ENCODE measurements around the gene C14orf132.

Gene C14orf132

DNA sequence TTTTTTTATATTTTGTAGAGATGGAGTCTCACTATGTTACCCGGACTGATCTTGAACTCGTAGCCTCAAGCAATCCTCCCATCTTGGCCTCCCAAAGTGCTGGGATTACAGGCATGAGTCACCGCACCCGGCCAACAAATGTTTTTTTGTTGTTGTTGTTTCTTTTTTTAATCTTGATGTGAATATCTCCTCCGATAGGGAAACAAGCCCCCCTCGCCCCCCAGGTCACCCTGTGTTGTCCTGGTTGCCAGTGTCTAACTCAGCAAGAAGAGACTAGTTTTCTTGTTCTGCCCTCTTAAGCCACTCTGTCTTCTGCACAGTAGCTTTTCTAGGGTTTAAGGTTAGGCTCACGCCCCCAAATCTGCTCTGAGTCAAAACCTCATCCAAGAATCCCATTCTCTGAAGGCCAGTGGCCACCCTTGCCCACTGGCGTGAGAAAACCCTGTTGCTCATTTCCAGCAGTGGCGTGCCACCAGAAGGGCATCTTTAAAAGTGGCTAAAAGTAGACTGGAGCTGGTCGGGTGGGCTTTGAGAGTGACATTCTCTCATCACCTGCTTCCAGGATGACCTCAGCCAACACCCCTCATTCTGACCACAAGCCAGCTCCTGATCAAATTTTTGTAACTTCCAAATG is 42.7 kb downstream of the C14orf132 start:
- no peak for ATAC-seq
- TF ChIP-seq BACH2 (CRISPR knock-in tag; IDR thresholded peaks at IDR 0.05; ENCODE audit: borderline replicate concordance) = no peak
- no peak for TF ChIP-seq OSR1 (CRISPR knock-in tag; IDR thresholded peaks at IDR 0.05)
- no peak for TF ChIP-seq PPARA (CRISPR knock-in tag; IDR thresholded peaks at IDR 0.05; ENCODE audit: borderline replicate concordance)
- no peak for TF ChIP-seq TCF4 (CRISPR knock-in tag; IDR thresholded peaks at IDR 0.05; ENCODE audit: borderline replicate concordance)
- no peak for TF ChIP-seq ZC3H10 (CRISPR knock-in tag; IDR thresholded peaks at IDR 0.05)
- no peak for TF ChIP-seq ZNF565 (CRISPR knock-in tag; conservative IDR thresholded peaks at IDR 0.05; ENCODE audit: low read depth)
- TF ChIP-seq ZNF70 (CRISPR knock-in tag; IDR thresholded peaks at IDR 0.05) = no peak
- TF ChIP-seq, protein P1, sequence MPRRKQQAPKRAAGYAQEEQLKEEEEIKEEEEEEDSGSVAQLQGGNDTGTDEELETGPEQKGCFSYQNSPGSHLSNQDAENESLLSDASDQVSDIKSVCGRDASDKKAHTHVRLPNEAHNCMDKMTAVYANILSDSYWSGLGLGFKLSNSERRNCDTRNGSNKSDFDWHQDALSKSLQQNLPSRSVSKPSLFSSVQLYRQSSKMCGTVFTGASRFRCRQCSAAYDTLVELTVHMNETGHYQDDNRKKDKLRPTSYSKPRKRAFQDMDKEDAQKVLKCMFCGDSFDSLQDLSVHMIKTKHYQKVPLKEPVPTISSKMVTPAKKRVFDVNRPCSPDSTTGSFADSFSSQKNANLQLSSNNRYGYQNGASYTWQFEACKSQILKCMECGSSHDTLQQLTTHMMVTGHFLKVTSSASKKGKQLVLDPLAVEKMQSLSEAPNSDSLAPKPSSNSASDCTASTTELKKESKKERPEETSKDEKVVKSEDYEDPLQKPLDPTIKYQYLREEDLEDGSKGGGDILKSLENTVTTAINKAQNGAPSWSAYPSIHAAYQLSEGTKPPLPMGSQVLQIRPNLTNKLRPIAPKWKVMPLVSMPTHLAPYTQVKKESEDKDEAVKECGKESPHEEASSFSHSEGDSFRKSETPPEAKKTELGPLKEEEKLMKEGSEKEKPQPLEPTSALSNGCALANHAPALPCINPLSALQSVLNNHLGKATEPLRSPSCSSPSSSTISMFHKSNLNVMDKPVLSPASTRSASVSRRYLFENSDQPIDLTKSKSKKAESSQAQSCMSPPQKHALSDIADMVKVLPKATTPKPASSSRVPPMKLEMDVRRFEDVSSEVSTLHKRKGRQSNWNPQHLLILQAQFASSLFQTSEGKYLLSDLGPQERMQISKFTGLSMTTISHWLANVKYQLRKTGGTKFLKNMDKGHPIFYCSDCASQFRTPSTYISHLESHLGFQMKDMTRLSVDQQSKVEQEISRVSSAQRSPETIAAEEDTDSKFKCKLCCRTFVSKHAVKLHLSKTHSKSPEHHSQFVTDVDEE (CRISPR knock-in tag; IDR thresholded peaks at IDR 0.05) = no peak

DNA sequence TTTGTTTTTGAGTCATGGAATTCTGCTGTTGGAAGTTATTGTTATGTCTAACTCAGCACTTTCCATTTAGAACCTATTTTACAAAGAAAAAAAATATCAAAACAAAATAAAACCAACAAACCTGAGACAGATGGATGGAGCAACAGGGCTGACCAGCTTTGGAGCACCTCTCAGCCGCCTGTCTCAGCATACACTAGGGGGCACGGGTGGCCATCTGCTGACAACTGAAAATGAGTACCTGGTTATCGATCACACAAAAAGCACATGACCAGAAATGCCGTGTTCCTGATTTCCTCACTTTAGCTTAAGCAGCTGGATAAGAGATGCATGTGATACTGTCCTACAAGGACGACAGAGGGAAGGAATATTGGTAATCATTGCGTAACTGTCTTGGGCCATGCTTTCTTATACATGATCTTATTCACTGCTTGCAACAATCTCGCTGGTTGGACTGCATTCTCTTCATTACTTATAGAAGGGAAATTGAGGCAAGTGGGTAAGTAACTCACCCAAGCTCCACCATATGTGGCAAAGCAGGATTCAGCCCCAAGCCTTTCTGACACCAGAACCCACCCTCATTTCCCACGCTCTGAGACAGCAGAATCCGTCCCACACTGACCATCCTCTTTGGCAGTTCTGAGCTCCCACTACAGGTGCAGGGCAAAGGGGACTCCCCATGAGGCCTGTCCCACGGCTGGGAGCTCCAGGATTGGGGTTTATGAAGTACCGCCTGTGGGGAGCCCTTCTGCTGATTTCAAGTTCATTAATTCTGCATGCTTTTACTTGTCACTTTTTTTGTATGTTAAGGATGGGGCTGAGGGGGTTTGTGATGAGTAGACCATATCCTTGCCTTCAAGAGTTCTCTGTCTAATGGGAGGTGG is 43.5 kb downstream of the C14orf132 start:
- TF ChIP-seq TOX (CRISPR knock-in tag; IDR thresholded peaks at IDR 0.05; ENCODE audit: borderline replicate concordance) (no peak), CSDC2 (CRISPR knock-in tag; IDR thresholded peaks at IDR 0.05) (no peak), ZNF8 (CRISPR knock-in tag; IDR thresholded peaks at IDR 0.05) (no peak), OSR1 (CRISPR knock-in tag; IDR thresholded peaks at IDR 0.05) (no peak), GLIS3 (CRISPR knock-in tag; IDR thresholded peaks at IDR 0.05) (no peak), ISL1 (CRISPR knock-in tag; IDR thresholded peaks at IDR 0.05) (no peak), ZFP30 (CRISPR knock-in tag; IDR thresholded peaks at IDR 0.05) (no peak), TCF4 (CRISPR knock-in tag; IDR thresholded peaks at IDR 0.05; ENCODE audit: borderline replicate concordance) (no peak), ZC3H10 (CRISPR knock-in tag; IDR thresholded peaks at IDR 0.05) (no peak), PPARA (CRISPR knock-in tag; IDR thresholded peaks at IDR 0.05; ENCODE audit: borderline replicate concordance) (no peak), BACH2 (CRISPR knock-in tag; IDR thresholded peaks at IDR 0.05; ENCODE audit: borderline replicate concordance) (no peak), ESRRG (CRISPR knock-in tag; IDR thresholded peaks at IDR 0.05) (no peak), ZNF70 (CRISPR knock-in tag; IDR thresholded peaks at IDR 0.05) (no peak), SNAI2 (CRISPR knock-in tag; IDR thresholded peaks at IDR 0.05) (no peak), ZNF565 (CRISPR knock-in tag; conservative IDR thresholded peaks at IDR 0.05; ENCODE audit: low read depth) (no peak)
- TF ChIP-seq, protein P2, sequence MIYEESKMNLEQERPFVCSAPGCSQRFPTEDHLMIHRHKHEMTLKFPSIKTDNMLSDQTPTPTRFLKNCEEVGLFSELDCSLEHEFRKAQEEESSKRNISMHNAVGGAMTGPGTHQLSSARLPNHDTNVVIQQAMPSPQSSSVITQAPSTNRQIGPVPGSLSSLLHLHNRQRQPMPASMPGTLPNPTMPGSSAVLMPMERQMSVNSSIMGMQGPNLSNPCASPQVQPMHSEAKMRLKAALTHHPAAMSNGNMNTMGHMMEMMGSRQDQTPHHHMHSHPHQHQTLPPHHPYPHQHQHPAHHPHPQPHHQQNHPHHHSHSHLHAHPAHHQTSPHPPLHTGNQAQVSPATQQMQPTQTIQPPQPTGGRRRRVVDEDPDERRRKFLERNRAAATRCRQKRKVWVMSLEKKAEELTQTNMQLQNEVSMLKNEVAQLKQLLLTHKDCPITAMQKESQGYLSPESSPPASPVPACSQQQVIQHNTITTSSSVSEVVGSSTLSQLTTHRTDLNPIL (CRISPR knock-in tag; IDR thresholded peaks at IDR 0.05; ENCODE audit: low read depth) = no peak
- TF ChIP-seq, protein P1 (CRISPR knock-in tag; IDR thresholded peaks at IDR 0.05) = no peak
- TF ChIP-seq, protein P3, sequence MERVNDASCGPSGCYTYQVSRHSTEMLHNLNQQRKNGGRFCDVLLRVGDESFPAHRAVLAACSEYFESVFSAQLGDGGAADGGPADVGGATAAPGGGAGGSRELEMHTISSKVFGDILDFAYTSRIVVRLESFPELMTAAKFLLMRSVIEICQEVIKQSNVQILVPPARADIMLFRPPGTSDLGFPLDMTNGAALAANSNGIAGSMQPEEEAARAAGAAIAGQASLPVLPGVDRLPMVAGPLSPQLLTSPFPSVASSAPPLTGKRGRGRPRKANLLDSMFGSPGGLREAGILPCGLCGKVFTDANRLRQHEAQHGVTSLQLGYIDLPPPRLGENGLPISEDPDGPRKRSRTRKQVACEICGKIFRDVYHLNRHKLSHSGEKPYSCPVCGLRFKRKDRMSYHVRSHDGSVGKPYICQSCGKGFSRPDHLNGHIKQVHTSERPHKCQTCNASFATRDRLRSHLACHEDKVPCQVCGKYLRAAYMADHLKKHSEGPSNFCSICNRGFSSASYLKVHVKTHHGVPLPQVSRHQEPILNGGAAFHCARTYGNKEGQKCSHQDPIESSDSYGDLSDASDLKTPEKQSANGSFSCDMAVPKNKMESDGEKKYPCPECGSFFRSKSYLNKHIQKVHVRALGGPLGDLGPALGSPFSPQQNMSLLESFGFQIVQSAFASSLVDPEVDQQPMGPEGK (CRISPR knock-in tag; IDR thresholded peaks at IDR 0.05; ENCODE audit: borderline replicate concordance) = no peak
- no peak for ATAC-seq

Data from SK-N-SH treated with all-trans-retinoic acid at 6 μM for 48 hours (cell line).